Parathyroid adenoma (tissue), 2 donors: ENCODE results near the gene TTC16.

Experiments
- H2AFZ ChIP-seq: fragments of 300-600 bp; sonication (generic); one replicate; pipeline ENCODE4 v1.7.0; 2017; ENCODE audit warnings: antibody characterized with exemption, mild to moderate bottlenecking
- H3K27ac ChIP-seq: fragments of 300-600 bp; sonication (generic); one replicate; pipeline ENCODE4 v1.7.0; 2017
- H3K27me3 ChIP-seq: fragments of 300-600 bp; sonication (generic); one replicate; pipeline ENCODE4 v1.7.0; 2017; ENCODE audit warnings: low read length; ENCODE audit not compliant: control insufficient read depth, insufficient read depth
- H3K36me3 ChIP-seq: fragments of 300-600 bp; sonication (generic); one replicate; pipeline ENCODE4 v1.7.0; 2017; ENCODE audit warnings: low read length; ENCODE audit not compliant: control insufficient read depth, insufficient read depth
- H3K4me1 ChIP-seq: fragments of 300-600 bp; sonication (generic); one replicate; pipeline ENCODE4 v1.7.0; 2017; ENCODE audit warnings: control low read depth
- H3K4me2 ChIP-seq: fragments of 300-600 bp; sonication (generic); one replicate; pipeline ENCODE4 v1.7.0; 2017; ENCODE audit warnings: low read length
- H3K4me3 ChIP-seq: fragments of 300-600 bp; sonication (generic); one replicate; pipeline ENCODE4 v1.7.0; 2017; ENCODE audit warnings: low read depth, low read length
- H3K79me2 ChIP-seq: fragments of 300-600 bp; sonication (generic); one replicate; pipeline ENCODE4 v1.7.0; 2017; ENCODE audit warnings: control low read depth
- H3K9ac ChIP-seq: fragments of 300-600 bp; sonication (generic); one replicate; pipeline ENCODE4 v1.7.0; 2017; ENCODE audit warnings: mild to moderate bottlenecking
- H3K9me3 ChIP-seq: fragments of 300-600 bp; sonication (generic); one replicate; pipeline ENCODE4 v1.7.0; 2017; ENCODE audit warnings: low read length; ENCODE audit not compliant: control insufficient read depth
- CTCF ChIP-seq: fragments of 300-600 bp; sonication (generic); IDR thresholded peaks from one replicate; pipeline ENCODE4 v1.7.0; 2017; ENCODE audit warnings: antibody characterized with exemption, mild to moderate bottlenecking
- donor health status: primary hyperparathyroidism.

The TTC16 gene

GRCh38 chr9:127700594-127701255 is 15.2 kb upstream of the TTC16 start:
- Histone ChIP-seq H2AFZ (no peak overlapping the region), H3K9me3 (no peaks in the 10 kb centered on the region), H3K79me2 (no peaks in the 10 kb centered on the region), H3K4me1 (peaks cover 7% of the 10 kb centered on the region), H3K9ac (no peak overlapping the region), H3K4me2 (peak overlapping the region; percentile 31), H3K27me3 (no peaks in the 10 kb centered on the region), H3K4me3 (no peak overlapping the region), H3K36me3 (no peaks in the 10 kb centered on the region), H3K27ac (no peak overlapping the region)
- no peak for TF ChIP-seq CTCF

GRCh38 chr9:127703289-127703946 is 12.5 kb upstream of the TTC16 start:
- Histone ChIP-seq H3K79me2 (no peaks in the 10 kb centered on the region), H2AFZ (no peak overlapping the region), H3K27ac (no peak overlapping the region), H3K36me3 (no peaks in the 10 kb centered on the region), H3K27me3 (no peaks in the 10 kb centered on the region), H3K9me3 (no peaks in the 10 kb centered on the region), H3K4me2 (no peak overlapping the region), H3K4me1 (peaks cover 7% of the 10 kb centered on the region), H3K9ac (no peak overlapping the region), H3K4me3 (no peak overlapping the region)
- TF ChIP-seq CTCF = no peak

GRCh38 chr9:127705577-127706379 is 10.1 kb upstream of the TTC16 start:
- no peaks in the 10 kb centered on the region for H3K9me3 ChIP-seq
- H3K4me3 ChIP-seq = no peak overlapping the region
- no peaks in the 10 kb centered on the region for H3K36me3 ChIP-seq
- no peaks in the 10 kb centered on the region for H3K27me3 ChIP-seq
- no peak overlapping the region for H3K27ac ChIP-seq
- H3K4me2 ChIP-seq = no peak overlapping the region
- H2AFZ ChIP-seq = no peak overlapping the region
- H3K4me1 ChIP-seq = peaks cover 6% of the 10 kb centered on the region
- H3K79me2 ChIP-seq = no peaks in the 10 kb centered on the region
- no peak for TF ChIP-seq CTCF
- no peak overlapping the region for H3K9ac ChIP-seq

GRCh38 chr9:127706836-127707241 is 9.0 kb upstream of the TTC16 start, which contains the start of gene CFAP157:
TSS of gene CFAP157 (plus strand) at chr9:127706988. CDS start at chr9:127707032, 44 bp downstream.
- H3K27ac ChIP-seq = no peak within 1 kb of the TSS
- no peak within 1 kb of the TSS for H2AFZ ChIP-seq
- TF ChIP-seq CTCF = no peak
- no peaks in the 10 kb centered on the region for H3K9me3 ChIP-seq
- no peaks in the 10 kb centered on the region for H3K36me3 ChIP-seq
- peak within 1 kb of the TSS; percentile 13 for H3K4me2 ChIP-seq
- H3K79me2 ChIP-seq = no peaks in the 10 kb centered on the region
- H3K4me1 ChIP-seq = no peaks in the 10 kb centered on the region
- no peaks in the 10 kb centered on the region for H3K27me3 ChIP-seq
- H3K9ac ChIP-seq = no peak within 1 kb of the TSS
- no peak within 1 kb of the TSS for H3K4me3 ChIP-seq
